Large intestine (tissue), 3 donors: ENCODE results near the gene GHRH. TPM values are rescaled to one million over a fixed set of nuclear protein-coding genes. Genes with fewer than 3 reads are reported as not detected.

ENCODE experiments used
- DNase-seq, 2 donors: peaks; one replicate each; pipeline versions ENCODE4 v3.0.0 to v3.0.0-alpha.2; 2013
- H3K27ac ChIP-seq: one replicate; pipeline ENCODE4 v1.5.1; 2013; ENCODE audit warnings: low read length
- H3K27me3 ChIP-seq: 2 replicates; pipeline ENCODE4 v1.6.1; 2013; ENCODE audit warnings: low read length; ENCODE audit not compliant: control insufficient read depth, insufficient read depth
- H3K36me3 ChIP-seq: 2 replicates; pipeline ENCODE4 v1.6.1; 2013; ENCODE audit warnings: low read length; ENCODE audit not compliant: control insufficient read depth, insufficient read depth
- H3K4me1 ChIP-seq: one replicate; pipeline ENCODE4 v1.6.1; 2013; ENCODE audit warnings: low read length; ENCODE audit not compliant: control insufficient read depth, insufficient read depth
- H3K4me3 ChIP-seq: one replicate; pipeline ENCODE4 v1.5.1; 2013; ENCODE audit warnings: low read length
- H3K9me3 ChIP-seq: one replicate; pipeline ENCODE4 v1.6.1; 2013; ENCODE audit warnings: mild to moderate bottlenecking, low read depth, low read length, moderate library complexity; ENCODE audit not compliant: control insufficient read depth
- WGBS: methylation state at CpG from one replicate; pipeline ENCODE4 v1.1.5; 2013; ENCODE audit warnings: low lambda C conversion rate; ENCODE audit not compliant: insufficient coverage; 5-methylcytosine and 5-hydroxymethylcytosine counted together
- polyA plus RNA-seq: library from polyadenylated mRNA; unstranded; fragments of 120-200 nt; gene quantifications from one replicate; pipeline ENCODE4 v1.2.1, GENCODE V29; 2013

The GHRH gene
- polyA plus RNA-seq, 1 donor, result 0.79 TPM

DNA sequence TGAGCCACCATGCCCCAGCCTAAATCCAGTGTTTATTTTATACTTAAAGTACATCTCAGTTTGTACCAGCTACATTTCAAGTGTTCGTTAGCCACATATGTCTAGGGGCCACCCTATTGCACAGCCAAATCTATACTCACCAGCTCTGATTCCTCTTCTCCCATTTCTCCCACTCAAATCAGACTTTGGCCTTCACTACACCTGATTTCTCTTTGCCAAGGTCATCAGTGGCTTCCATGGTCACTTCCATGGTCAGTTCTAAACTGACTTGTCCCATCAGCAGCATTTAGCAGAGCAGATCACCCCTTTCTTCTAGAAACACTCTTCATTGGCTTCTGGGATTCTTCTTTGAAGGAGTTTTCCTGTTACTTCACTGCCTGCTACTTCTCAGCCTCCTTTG, 14.1 kb downstream of the GHRH start:
- no peaks in the 10 kb centered on the region for H3K4me1 ChIP-seq
- no peak overlapping the region for H3K27ac ChIP-seq
- DNase-seq, result no peak
- 44% methylated on average over 1 of the region's 1 CpG for WGBS
- H3K4me3 ChIP-seq, result no peak overlapping the region
- no peaks in the 10 kb centered on the region for H3K27me3 ChIP-seq
- peaks cover 17% of the 10 kb centered on the region for H3K36me3 ChIP-seq
- H3K9me3 ChIP-seq, result no peaks in the 10 kb centered on the region

DNA sequence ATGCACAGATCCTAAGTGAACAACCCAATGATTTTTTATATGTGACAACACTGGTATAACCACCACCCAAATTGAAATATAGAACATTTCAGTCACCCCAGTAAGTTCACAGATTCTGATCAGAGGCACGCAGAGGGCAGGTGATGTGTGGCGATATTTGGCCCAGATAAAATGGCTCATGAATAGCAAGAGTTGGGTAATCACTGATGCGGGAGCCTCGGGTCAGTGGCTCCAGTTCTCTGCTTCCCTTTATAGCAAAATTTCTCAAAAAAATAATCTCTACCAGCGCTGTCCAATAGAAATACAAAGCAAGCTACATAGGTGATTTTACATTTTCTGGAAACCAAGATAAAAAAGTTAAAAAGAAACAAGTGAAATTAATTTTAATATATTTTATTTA, 14.9 kb downstream of the GHRH start:
- no peak overlapping the region for H3K4me3 ChIP-seq
- no peaks in the 10 kb centered on the region for H3K9me3 ChIP-seq
- H3K36me3 ChIP-seq, result peaks cover 25% of the 10 kb centered on the region
- H3K27ac ChIP-seq, result no peak overlapping the region
- no peaks in the 10 kb centered on the region for H3K4me1 ChIP-seq
- no peak for DNase-seq
- WGBS, result 86% methylated on average over 1 of the region's 5 CpGs
- H3K27me3 ChIP-seq, result no peaks in the 10 kb centered on the region

DNA sequence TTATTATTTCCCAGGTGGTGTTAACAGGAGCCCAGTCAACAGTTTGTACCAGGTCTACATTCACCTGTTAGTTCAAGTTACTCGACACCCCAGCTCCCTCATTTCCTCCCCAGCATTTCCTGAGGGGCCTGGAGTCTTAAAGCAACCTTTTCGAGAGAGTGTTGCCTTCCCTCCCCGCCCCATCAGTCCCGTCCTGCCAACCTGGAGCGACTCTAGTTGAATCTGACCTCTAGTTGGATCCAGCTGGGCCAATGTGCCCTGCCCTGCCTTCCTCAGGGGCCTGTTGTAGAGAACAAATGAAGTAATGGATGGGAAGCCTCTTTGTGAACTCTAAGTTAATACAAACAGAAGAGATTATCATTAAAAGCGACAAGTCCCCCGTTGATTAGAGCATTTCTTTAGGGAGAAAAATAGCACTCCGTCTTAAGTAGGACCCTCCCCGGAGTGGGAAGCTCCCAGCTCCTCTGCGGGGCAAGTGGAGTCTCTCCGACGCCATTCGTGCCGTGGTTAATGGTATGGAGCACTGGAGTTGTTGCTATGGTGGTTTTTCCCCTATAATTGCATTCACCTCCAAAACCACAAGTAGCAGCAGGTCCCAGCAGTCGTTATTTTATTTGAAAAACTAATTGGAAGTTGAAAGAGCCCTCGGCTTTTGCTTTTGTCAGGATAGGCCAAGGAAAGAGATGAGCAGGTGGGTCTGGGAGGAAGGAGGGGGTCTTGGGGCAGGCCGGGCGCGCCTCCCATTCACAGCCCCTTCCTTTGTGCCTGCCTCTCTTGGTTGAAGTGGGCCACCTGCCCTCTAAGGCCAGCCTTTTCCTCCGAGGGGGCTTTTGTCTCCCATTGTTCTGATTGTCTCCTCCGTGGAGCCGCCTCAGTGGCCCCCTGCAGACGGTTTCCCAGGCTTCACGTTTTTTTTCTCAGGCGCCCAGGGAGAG, 16.1 kb downstream of the GHRH start:
- Histone ChIP-seq H3K27me3 (no peaks in the 10 kb centered on the region), H3K4me3 (no peak overlapping the region), H3K36me3 (peaks cover 37% of the 10 kb centered on the region), H3K27ac (no peak overlapping the region), H3K9me3 (no peaks in the 10 kb centered on the region), H3K4me1 (no peaks in the 10 kb centered on the region)
- no peak for DNase-seq
- WGBS, result no CpG with 5 or more reads among the region's 25 CpGs

DNA sequence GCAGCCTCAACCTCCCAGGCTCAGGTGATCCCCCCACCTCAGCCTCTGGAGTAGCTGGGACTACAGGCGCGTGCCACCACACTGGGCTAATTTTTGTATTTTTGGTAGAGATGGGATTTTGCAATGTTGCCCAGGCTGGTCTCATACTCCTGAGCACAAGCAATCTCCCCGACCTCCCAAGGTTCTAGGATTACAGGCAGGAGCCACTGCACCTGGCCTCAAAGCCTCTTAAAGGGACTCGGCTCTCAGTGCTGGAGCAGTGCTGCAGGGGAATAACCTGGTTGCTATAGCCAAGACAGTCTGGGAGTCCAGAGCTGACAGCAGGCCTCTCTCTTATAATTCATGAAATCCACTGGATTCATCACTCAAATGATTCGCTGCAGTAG, 17.0 kb downstream of the GHRH start:
- Histone ChIP-seq H3K27ac (no peak overlapping the region), H3K9me3 (no peaks in the 10 kb centered on the region), H3K4me1 (no peaks in the 10 kb centered on the region), H3K4me3 (no peak overlapping the region), H3K27me3 (no peaks in the 10 kb centered on the region), H3K36me3 (peaks cover 45% of the 10 kb centered on the region)
- no CpG with 5 or more reads among the region's 5 CpGs for WGBS
- DNase-seq, result no peak

DNA sequence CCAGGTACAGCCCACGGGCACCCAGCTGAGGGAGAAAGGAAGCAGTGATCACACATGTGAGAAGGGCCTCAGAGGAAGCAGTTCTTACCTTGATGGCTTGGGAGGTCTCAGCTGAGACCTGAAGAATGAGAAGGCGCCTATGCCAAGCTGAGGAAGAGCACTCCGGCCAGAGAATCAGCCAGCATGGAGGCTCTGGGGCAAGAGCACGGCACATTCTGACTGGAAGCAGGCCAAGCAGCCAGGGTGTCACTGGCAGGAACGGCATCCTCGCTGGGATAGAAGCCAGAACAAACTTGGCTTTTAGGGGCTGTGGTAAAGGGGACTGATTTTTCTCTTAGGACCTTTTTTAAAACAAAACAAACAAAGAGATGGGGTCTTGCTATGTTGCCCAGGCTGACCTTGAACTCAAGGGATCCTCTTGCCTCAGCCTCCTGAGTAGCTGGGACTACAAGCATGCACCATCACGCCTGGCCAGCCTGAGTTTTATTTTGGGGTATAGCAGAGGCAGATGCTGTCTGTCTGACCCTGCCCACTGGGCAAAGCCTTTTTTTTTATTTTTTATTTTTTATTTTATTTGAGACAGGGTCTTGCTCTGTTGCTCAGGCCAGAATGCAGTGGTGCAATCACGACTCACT, 17.6 kb downstream of the GHRH start:
- Histone ChIP-seq H3K4me1 (no peaks in the 10 kb centered on the region), H3K27ac (no peak overlapping the region), H3K9me3 (no peaks in the 10 kb centered on the region), H3K36me3 (peaks cover 50% of the 10 kb centered on the region), H3K27me3 (no peaks in the 10 kb centered on the region), H3K4me3 (no peak overlapping the region)
- WGBS, result 100% methylated on average over 1 of the region's 8 CpGs
- no peak for DNase-seq

DNA sequence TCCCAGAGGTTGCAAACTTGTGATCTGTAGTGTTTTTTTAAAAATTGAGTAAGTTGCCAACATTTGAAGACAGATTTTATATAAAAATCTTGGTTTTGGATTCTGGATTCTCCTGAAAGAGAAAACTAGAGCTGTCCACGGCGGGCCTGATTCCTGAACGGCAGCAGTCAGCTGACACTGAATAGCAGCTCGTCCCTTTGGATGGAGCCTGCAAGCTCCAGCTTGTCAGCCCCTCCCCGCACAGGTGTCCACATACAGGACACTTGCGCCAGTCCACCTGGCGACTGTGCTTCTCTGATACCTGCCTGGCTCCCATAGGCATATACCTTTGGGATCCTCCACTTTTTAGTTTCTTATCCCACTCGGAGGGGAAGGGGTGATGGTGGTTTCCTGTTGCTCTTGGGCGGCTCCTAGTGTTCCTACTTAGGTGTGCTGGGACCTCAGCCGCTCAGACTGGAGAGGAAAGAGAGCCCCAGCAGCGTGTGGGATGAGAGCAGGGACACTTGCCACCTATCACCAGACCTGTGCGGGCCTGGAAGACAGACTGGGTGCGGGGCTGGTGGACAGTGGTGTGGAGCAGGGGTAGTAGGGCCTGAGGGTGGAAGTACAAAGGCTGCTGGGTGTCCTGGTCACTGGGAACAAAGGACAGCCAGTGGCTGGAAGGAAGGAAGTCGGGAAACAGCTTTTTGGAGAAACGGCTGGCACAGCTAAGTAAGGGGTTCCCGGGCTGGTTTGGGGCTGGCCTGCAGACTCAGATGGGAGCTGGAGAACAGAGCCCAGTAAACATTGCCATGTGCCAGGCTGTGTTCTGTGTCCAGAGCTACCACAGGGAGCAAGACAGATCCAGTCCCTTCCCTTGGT, 18.3 kb downstream of the GHRH start:
- WGBS, result 100% methylated on average over 2 of the region's 16 CpGs
- peaks cover 57% of the 10 kb centered on the region for H3K36me3 ChIP-seq
- H3K4me3 ChIP-seq, result no peak overlapping the region
- H3K27me3 ChIP-seq, result no peaks in the 10 kb centered on the region
- H3K9me3 ChIP-seq, result no peaks in the 10 kb centered on the region
- no peaks in the 10 kb centered on the region for H3K4me1 ChIP-seq
- DNase-seq, result no peak
- no peak overlapping the region for H3K27ac ChIP-seq

DNA sequence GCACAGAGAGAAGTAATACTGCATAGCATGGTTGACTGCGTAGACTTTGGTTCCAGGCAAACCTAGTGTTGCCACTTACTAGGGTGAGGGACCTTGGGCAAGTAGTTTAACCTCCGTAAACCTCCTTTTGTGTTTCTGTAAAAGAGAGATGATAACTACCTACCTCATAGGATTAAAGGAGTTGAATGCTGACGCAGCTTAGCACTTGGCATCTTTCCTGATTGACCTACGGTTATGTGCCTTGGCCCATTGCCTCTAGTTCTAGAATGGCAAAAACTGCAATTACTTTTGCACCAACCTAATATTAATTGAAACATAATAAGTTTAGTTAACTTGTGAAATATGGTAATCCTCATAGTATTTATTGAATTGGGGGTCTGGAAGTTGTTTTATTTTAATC, 19.1 kb downstream of the GHRH start:
- Histone ChIP-seq H3K9me3 (no peaks in the 10 kb centered on the region), H3K4me3 (no peak overlapping the region), H3K27ac (no peak overlapping the region), H3K27me3 (no peaks in the 10 kb centered on the region), H3K36me3 (peaks cover 65% of the 10 kb centered on the region), H3K4me1 (no peaks in the 10 kb centered on the region)
- DNase-seq, result no peak
- 100% methylated on average over 1 of the region's 4 CpGs for WGBS

DNA sequence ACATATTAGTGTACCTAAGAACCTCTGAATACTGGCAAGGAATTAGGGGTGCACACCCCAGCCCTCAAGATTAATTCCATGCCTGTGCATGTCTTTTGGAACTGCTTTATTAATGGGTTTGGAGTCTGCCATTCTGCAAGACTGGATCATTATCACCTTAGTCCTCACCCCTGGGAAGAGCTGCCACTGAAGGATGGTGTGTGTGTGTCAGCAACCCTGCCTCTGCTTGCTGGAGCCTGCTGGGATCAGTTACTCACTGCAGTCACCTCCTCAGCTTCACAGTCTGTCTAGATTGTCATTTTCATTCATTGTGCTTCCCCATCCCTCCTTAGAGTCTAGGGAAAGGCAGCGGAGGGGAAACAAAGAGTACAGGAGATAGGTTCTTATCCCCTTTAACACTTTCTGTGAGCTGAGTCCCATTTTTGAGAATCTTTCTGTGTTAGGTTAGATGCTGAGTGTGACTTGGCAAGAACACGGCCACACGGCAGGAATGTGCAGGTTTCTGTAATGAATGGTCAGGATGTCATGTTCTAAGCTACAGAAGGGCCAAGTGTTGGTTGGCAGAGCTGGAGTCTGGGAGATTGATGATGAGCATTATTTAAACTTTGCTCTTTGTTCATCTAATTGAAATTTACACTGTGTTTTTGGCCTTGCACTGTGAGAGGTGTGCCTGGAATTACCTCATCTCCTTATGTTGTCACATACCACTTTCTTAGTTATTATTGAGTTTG, 21.1 kb downstream of the GHRH start:
- Histone ChIP-seq H3K27me3 (no peaks in the 10 kb centered on the region), H3K4me1 (no peaks in the 10 kb centered on the region), H3K4me3 (no peak overlapping the region), H3K27ac (no peak overlapping the region), H3K36me3 (peaks cover 84% of the 10 kb centered on the region), H3K9me3 (no peaks in the 10 kb centered on the region)
- DNase-seq, result no peak
- WGBS, result no CpG with 5 or more reads among the region's 3 CpGs

DNA sequence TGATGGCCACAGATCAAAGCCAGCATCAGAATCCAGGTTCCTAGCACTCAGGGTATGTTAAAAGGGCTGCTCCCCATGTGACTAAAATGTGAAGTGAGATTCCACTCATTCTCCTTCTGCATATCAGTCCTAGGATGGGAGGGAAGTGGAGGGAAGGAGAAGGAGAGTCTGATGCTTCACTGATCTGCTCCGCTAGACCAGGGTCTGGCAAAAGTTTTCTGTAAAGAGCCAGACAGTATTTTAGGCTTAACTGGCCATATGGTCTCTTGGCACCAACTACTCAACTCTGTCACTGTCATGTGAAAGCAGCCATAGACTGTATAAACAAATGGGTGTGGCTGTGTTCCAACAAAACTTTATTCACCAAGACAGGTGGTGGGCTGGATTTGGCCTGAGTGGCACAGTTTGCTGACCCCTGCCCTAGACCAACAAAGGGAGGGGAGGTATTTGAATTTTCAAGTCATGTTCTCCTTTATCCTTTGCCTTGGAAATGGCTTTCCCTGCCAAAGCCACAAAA, 22.6 kb downstream of the GHRH start:
- Histone ChIP-seq H3K36me3 (peaks cover 93% of the 10 kb centered on the region), H3K4me1 (no peaks in the 10 kb centered on the region), H3K9me3 (no peaks in the 10 kb centered on the region), H3K27me3 (no peaks in the 10 kb centered on the region), H3K4me3 (no peak overlapping the region), H3K27ac (peak overlapping the region; percentile 21)
- DNase-seq, result peak in 1 of 2 donors; percentile 32
- no CpG with 5 or more reads among the region's 1 CpG for WGBS
